H1 (cell line): ENCODE results near the gene RASSF4. TPM values are rescaled to one million over a fixed set of nuclear protein-coding genes. Genes with fewer than 3 reads are reported as not detected.

ENCODE experiments used
- CTCF ChIA-PET: fragments of 300-600 bp; sonication (Branson Sonifier 250); formaldehyde crosslinking; loops from one replicate; lab custom pipeline; 2021; ENCODE audit not compliant: partially characterized antibody; lab: Charles Lee
- POLR2A ChIA-PET: fragments of 300-600 bp; sonication (Branson Sonifier 250); formaldehyde crosslinking; loops from one replicate; lab custom pipeline; 2021; ENCODE audit warnings: inconsistent platforms; ENCODE audit not compliant: partially characterized antibody; lab: Charles Lee
- DNase-seq, 2 experiments: peaks; one replicate each; pipeline versions ENCODE4 v3.0.0 to v3.0.0-alpha.2; 2010 to 2022; ENCODE audit warnings: low spot score in 2 of 2, low read depth in 1 of 2, mixed read lengths in 1 of 2
- FAIRE-seq: peaks from 2 replicates; lab custom pipeline; 2011; peaks lifted over from hg19 to GRCh38; lab: Jason Lieb, UNC
- H2AFZ ChIP-seq: 2 replicates; pipeline ENCODE4 v1.8.1; 2012; ENCODE audit warnings: low read length, inconsistent platforms
- H2AK5ac ChIP-seq: 2 replicates; pipeline ENCODE4 v1.6.1; 2013; ENCODE audit warnings: low read depth, low read length
- H2BK120ac ChIP-seq: replicated peaks from 2 replicates; pipeline ENCODE3; 2013; ENCODE audit warnings: low read depth, low read length, inconsistent platforms
- H2BK12ac ChIP-seq: 2 replicates; pipeline ENCODE4 v1.6.1; 2013; ENCODE audit warnings: low read depth, low read length
- H2BK15ac ChIP-seq: 2 replicates; pipeline ENCODE4 v1.6.1; 2013; ENCODE audit warnings: low read length
- H2BK20ac ChIP-seq: 2 replicates; pipeline ENCODE4 v1.6.1; 2013; ENCODE audit warnings: low read length
- H2BK5ac ChIP-seq: 2 replicates; pipeline ENCODE4 v1.6.1; 2013; ENCODE audit warnings: low read depth, low read length
- H3K14ac ChIP-seq: 2 replicates; pipeline ENCODE4 v1.6.1; 2013; ENCODE audit warnings: inconsistent platforms; ENCODE audit not compliant: insufficient read length
- H3K18ac ChIP-seq: 2 replicates; pipeline ENCODE4 v1.6.1; 2013; ENCODE audit warnings: low read length; ENCODE audit errors: extremely low read depth
- H3K23ac ChIP-seq: 2 replicates; pipeline ENCODE4 v1.6.1; 2013; ENCODE audit warnings: inconsistent platforms; ENCODE audit not compliant: insufficient read length
- H3K23me2 ChIP-seq: 2 replicates; pipeline ENCODE4 v1.6.1; 2013; ENCODE audit warnings: low read depth, low read length
- H3K27ac ChIP-seq: 2 replicates; pipeline ENCODE4 v1.6.1; 2011; ENCODE audit warnings: low read depth, low read length, inconsistent platforms
- H3K27me3 ChIP-seq, 4 experiments: replicated peaks in 1 of 4; 1 replicate in 1 of 4; 2 replicates in 3 of 4; pipeline versions ENCODE4 v1.6.1 to v1.8.1; 2011 to 2013; ENCODE audit warnings: low read length in 3 of 4, mild to moderate bottlenecking in 3 of 4, inconsistent platforms in 2 of 4, mixed read lengths in 2 of 4, moderate library complexity in 1 of 4; ENCODE audit not compliant: control insufficient read depth in 3 of 4, insufficient read depth in 3 of 4; ENCODE audit errors: extremely low read depth in 1 of 4
- H3K36me3 ChIP-seq, 4 experiments: 2 replicates each; pipeline versions ENCODE4 v1.6.1 to v1.8.1; 2011 to 2013; ENCODE audit warnings: mild to moderate bottlenecking in 4 of 4, low read length in 3 of 4, moderate library complexity in 2 of 4, control low read depth in 1 of 4, inconsistent platforms in 1 of 4; ENCODE audit not compliant: insufficient read depth in 4 of 4, control insufficient read depth in 2 of 4
- H3K4ac ChIP-seq: replicated peaks from 2 replicates; pipeline ENCODE3; 2013; ENCODE audit warnings: low read length, low read depth, mixed read lengths, inconsistent platforms; ENCODE audit not compliant: insufficient read length
- H3K4me1 ChIP-seq, 4 experiments: replicated peaks in 1 of 4; 1 replicate in 1 of 4; 2 replicates in 3 of 4; pipeline versions ENCODE4 v1.6.1 to v1.8.1; 2011 to 2013; ENCODE audit warnings: low read length in 3 of 4, inconsistent platforms in 2 of 4, mixed read lengths in 1 of 4; ENCODE audit not compliant: insufficient read depth in 4 of 4, control insufficient read depth in 3 of 4
- H3K4me2 ChIP-seq, 2 experiments: 2 replicates each; pipeline versions ENCODE4 v1.6.1 to v1.8.1; 2011 to 2013; ENCODE audit warnings: low read depth in 2 of 2, low read length in 2 of 2, control low read depth in 1 of 2, inconsistent platforms in 1 of 2, mild to moderate bottlenecking in 1 of 2; ENCODE audit not compliant: insufficient read depth in 1 of 2
- H3K4me3 ChIP-seq, 4 experiments: fragments of 200-600, 300-600 bp in 1 of 4; sonication (generic), shearing (Covaris generic), sonication (Bioruptor Twin) in 1 of 4; 2 replicates each; pipeline versions ENCODE4 v1.5.1 to v1.8.1; 2011 to 2016; ENCODE audit warnings: low read length in 4 of 4, low read depth in 3 of 4, control low read depth in 2 of 4, inconsistent platforms in 2 of 4, mild to moderate bottlenecking in 2 of 4, mixed read lengths in 1 of 4, moderate library complexity in 1 of 4; ENCODE audit not compliant: insufficient read depth in 2 of 4; ENCODE audit errors: extremely low read depth in 1 of 4
- H3K56ac ChIP-seq: replicated peaks from 2 replicates; pipeline ENCODE3; 2013; ENCODE audit warnings: low read depth, mild to moderate bottlenecking, mixed read lengths, low read length, inconsistent platforms; ENCODE audit not compliant: insufficient read length
- H3K79me1 ChIP-seq: 2 replicates; pipeline ENCODE4 v1.6.1; 2013; ENCODE audit warnings: low read depth, low read length, control low read depth
- H3K79me2 ChIP-seq, 2 experiments: 2 replicates each; pipeline versions ENCODE4 v1.6.1 to v1.8.1; 2012 to 2013; ENCODE audit warnings: low read length in 2 of 2, mild to moderate bottlenecking in 2 of 2, inconsistent platforms in 1 of 2; ENCODE audit not compliant: insufficient read depth in 2 of 2, control insufficient read depth in 1 of 2
- H3K9ac ChIP-seq, 4 experiments: replicated peaks in 1 of 4; 1 replicate in 1 of 4; 2 replicates in 3 of 4; pipeline versions ENCODE4 v1.6.1 to v1.8.1; 2011 to 2013; ENCODE audit warnings: low read depth in 3 of 4, low read length in 3 of 4, control low read depth in 2 of 4, mild to moderate bottlenecking in 2 of 4, moderate library complexity in 2 of 4, inconsistent platforms in 1 of 4; ENCODE audit errors: extremely low read depth in 1 of 4
- H3K9me3 ChIP-seq, 2 experiments: 2 replicates each; pipeline versions ENCODE4 v1.6.1 to v1.8.1; 2012 to 2013; ENCODE audit warnings: mild to moderate bottlenecking in 2 of 2, moderate library complexity in 2 of 2, control low read depth in 1 of 2, inconsistent platforms in 1 of 2, low read depth in 1 of 2, low read length in 1 of 2, mixed read lengths in 1 of 2; ENCODE audit not compliant: insufficient read depth in 2 of 2
- H4K20me1 ChIP-seq, 2 experiments: replicated peaks in 1 of 2; 2 replicates each; pipeline versions ENCODE3 to v1.8.1; 2011 to 2013; ENCODE audit warnings: inconsistent platforms in 2 of 2, low read length in 2 of 2, mild to moderate bottlenecking in 1 of 2; ENCODE audit not compliant: insufficient read depth in 2 of 2, control insufficient read depth in 1 of 2
- H4K5ac ChIP-seq: 2 replicates; pipeline ENCODE4 v1.6.1; 2013; ENCODE audit warnings: low read length, low read depth, mixed read lengths, inconsistent platforms; ENCODE audit not compliant: insufficient read length
- H4K8ac ChIP-seq: 2 replicates; pipeline ENCODE4 v1.8.0; 2013; ENCODE audit warnings: mild to moderate bottlenecking, moderate library complexity, low read length, inconsistent platforms; ENCODE audit not compliant: insufficient read depth; ENCODE audit errors: extremely low read depth
- H4K91ac ChIP-seq: replicated peaks from 2 replicates; pipeline ENCODE3; 2013; ENCODE audit warnings: low read length, mixed read lengths, inconsistent platforms; ENCODE audit not compliant: insufficient read length
- ZNF274 ChIP-seq: IDR thresholded peaks from 2 replicates; pipeline ENCODE4 v1.7.0; 2012; ENCODE audit warnings: low read length, borderline replicate concordance; ENCODE audit errors: extremely low read depth
- WGBS, 2 experiments: shearing (Covaris generic) in 1 of 2; methylation state at CpG; one replicate each; pipeline versions ENCODE4 v1.1.6 to v1.1.7; 2013 to 2015; ENCODE audit warnings: low lambda C conversion rate in 2 of 2, mixed read lengths in 2 of 2, inconsistent platforms in 1 of 2, low coverage in 1 of 2, missing lambda C conversion rate in 1 of 2; ENCODE audit not compliant: insufficient replicate concordance in 2 of 2, insufficient coverage in 1 of 2, insufficient read length in 1 of 2; ENCODE audit errors: extremely low coverage in 1 of 2, missing lambda C conversion rate in 1 of 2; 5-methylcytosine and 5-hydroxymethylcytosine counted together
- polyA plus RNA-seq, 7 experiments: library from polyadenylated mRNA; depleted of rRNA in 3 of 7; stranded (reverse) in 5 of 7; unstranded in 2 of 7; fragments of >200 nt in 5 of 7; fragments of 200-250 nt in 2 of 7; gene quantifications; 1 replicate in 5 of 7; 2 replicates in 1 of 7; 4 replicates in 1 of 7; pipeline versions ENCODE4 v1.2.1 to v1.2.3, GENCODE V29; 2011 to 2013; ENCODE audit warnings: missing spikeins in 2 of 7, mixed read lengths in 2 of 7
- total RNA-seq: library from RNA; stranded (reverse); fragmentation: NEBNext Ultra II Directional; extraction: Animal tissue kit (Norgen Biotek cat#: 25700); gene quantifications from 2 replicates; pipeline ENCODE4 v1.2.1, GENCODE V29; 2021

The RASSF4 gene
- total and polyA plus RNA-seq, 2 of the 8 experiments (the other 6 are each of a cell fraction or from before 2014, with no cell fraction given) = 14.3 to 14.5 TPM

DNA sequence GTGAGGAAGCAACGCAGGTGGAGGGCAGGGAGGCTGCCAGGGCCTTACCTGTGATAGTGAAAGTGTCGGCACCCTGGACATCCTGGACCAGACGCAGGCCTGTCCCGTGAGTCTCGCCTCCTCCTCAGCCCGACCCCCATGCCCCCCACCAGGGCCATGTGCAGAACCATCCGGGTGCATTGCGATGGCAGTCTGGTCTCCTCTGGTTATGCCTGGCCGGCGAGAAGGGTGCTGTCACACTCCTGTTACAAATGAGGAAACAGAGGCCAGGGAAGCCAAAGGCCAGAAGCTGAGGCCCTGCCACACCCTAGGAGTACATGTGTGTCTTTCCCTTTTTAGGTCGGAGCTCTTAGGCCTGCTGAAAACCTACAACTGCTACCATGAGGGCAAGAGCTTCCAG, 11.8 kb downstream of the RASSF4 start:
- Histone ChIP-seq H4K5ac (no peak overlapping the region), H3K4me1 (peaks cover 12 to 31% (median 25%) of the 10 kb centered on the region in 4 experiments), H3K23me2 (peaks cover 14% of the 10 kb centered on the region; the same call in 1 of the 2 replicates), H3K4me2 (no peak overlapping the region), H3K27ac (no peak overlapping the region), H4K8ac (no peak overlapping the region), H3K56ac (no peak overlapping the region), H2AFZ (no peak overlapping the region), H2BK20ac (no peak overlapping the region), H3K79me1 (peaks cover 5% of the 10 kb centered on the region; the same call in 1 of the 2 replicates), H3K4ac (no peak overlapping the region)
- TF ChIP-seq ZNF274 = no peak
- TF ChIP-seq, all 59 proteins: peak for 0
- Histone ChIP-seq H3K9me3 (no peaks in the 10 kb centered on the region), H4K20me1 (peaks cover 0 to 2% of the 10 kb centered on the region in 2 experiments), H3K79me2 (no peaks in the 10 kb centered on the region), H2BK15ac (0 out of 2 replicates have a peak overlapping the region, but pooled peaks have one; percentile 40), H2BK120ac (no peak overlapping the region), H3K18ac (no peak overlapping the region), H3K23ac (no peak overlapping the region), H3K27me3 (no peaks in the 10 kb centered on the region; a peak in 1 of 7 replicates), H2AK5ac (no peak overlapping the region), H3K14ac (no peak overlapping the region), H3K9ac (no peak overlapping the region), H4K91ac (no peak overlapping the region), H2BK12ac (no peak overlapping the region), H3K4me3 (no peak overlapping the region), H3K36me3 (peaks cover 0 to 6% (median 0%) of the 10 kb centered on the region in 4 experiments; a peak in 3 of 8 replicates), H2BK5ac (no peak overlapping the region)
- ChIA-PET POLR2A (no interaction called here), CTCF (no interaction called here)
- DNase-seq = no peak
- FAIRE-seq = no peak
- 87% methylated on average over 11 of the region's 11 CpGs; no CpG with 5 or more reads in 1 of the 2 experiments for WGBS, 2 experiments
